H9 (cell line): ENCODE data around the gene CDH13. TPM values are rescaled to one million over a fixed set of nuclear protein-coding genes. Genes with fewer than 3 reads are reported as not detected.

Experiments
- DNase-seq: peaks from one replicate; pipeline ENCODE4 v3.0.0-alpha.2; 2017
- H2AFZ ChIP-seq: one replicate; pipeline ENCODE4 v1.6.1; 2013; ENCODE audit warnings: mild to moderate bottlenecking, low read length, control low read depth, moderate library complexity
- H2AK5ac ChIP-seq: 2 replicates; pipeline ENCODE4 v1.6.1; 2013; ENCODE audit warnings: low read length, control low read depth, mixed read lengths; ENCODE audit not compliant: insufficient read length
- H2BK120ac ChIP-seq: one replicate; pipeline ENCODE4 v1.6.1; 2013; ENCODE audit warnings: low read depth, mild to moderate bottlenecking, low read length, control low read depth, inconsistent platforms; ENCODE audit not compliant: poor library complexity, severe bottlenecking
- H2BK12ac ChIP-seq: 2 replicates; pipeline ENCODE4 v1.6.1; 2013; ENCODE audit warnings: low read length, control low read depth, mixed read lengths, low read depth; ENCODE audit not compliant: insufficient read length
- H2BK15ac ChIP-seq: 2 replicates; pipeline ENCODE4 v1.6.1; 2013; ENCODE audit warnings: low read depth, low read length, control low read depth
- H2BK20ac ChIP-seq: one replicate; pipeline ENCODE4 v1.6.1; 2013; ENCODE audit warnings: low read depth, mild to moderate bottlenecking, low read length, control low read depth, inconsistent platforms; ENCODE audit not compliant: poor library complexity, severe bottlenecking
- H2BK5ac ChIP-seq: 2 replicates; pipeline ENCODE4 v1.6.1; 2013; ENCODE audit warnings: low read length, control low read depth, mixed read lengths; ENCODE audit not compliant: insufficient read length
- H3K14ac ChIP-seq: 2 replicates; pipeline ENCODE4 v1.6.1; 2013; ENCODE audit warnings: low read length, control low read depth; ENCODE audit not compliant: insufficient read depth
- H3K18ac ChIP-seq: 2 replicates; pipeline ENCODE4 v1.6.1; 2013; ENCODE audit warnings: low read depth, mild to moderate bottlenecking, mixed read lengths, low read length, control low read depth; ENCODE audit not compliant: insufficient read length
- H3K23ac ChIP-seq: 2 replicates; pipeline ENCODE4 v1.6.1; 2013; ENCODE audit warnings: low read length, control low read depth, mixed read lengths, low read depth; ENCODE audit not compliant: insufficient read length
- H3K23me2 ChIP-seq: 2 replicates; pipeline ENCODE4 v1.6.1; 2013; ENCODE audit warnings: low read depth, mild to moderate bottlenecking, mixed read lengths, low read length, control low read depth; ENCODE audit not compliant: insufficient read length, poor library complexity, severe bottlenecking
- H3K27ac ChIP-seq: 2 replicates; pipeline ENCODE4 v1.5.1; 2013; ENCODE audit warnings: low read length, control low read depth, mixed read lengths, low read depth; ENCODE audit not compliant: insufficient read length
- H3K27me3 ChIP-seq: 2 replicates; pipeline ENCODE4 v1.6.1; 2013; ENCODE audit warnings: low read length, control low read depth, inconsistent platforms; ENCODE audit not compliant: insufficient read depth
- H3K4ac ChIP-seq: 2 replicates; pipeline ENCODE4 v1.6.1; 2013; ENCODE audit warnings: low read depth, mild to moderate bottlenecking, control low read depth, inconsistent platforms, low read length, moderate library complexity
- H3K4me1 ChIP-seq: 2 replicates; pipeline ENCODE4 v1.6.1; 2013; ENCODE audit warnings: low read length, control low read depth, inconsistent platforms; ENCODE audit not compliant: insufficient read depth
- H3K4me2 ChIP-seq: 2 replicates; pipeline ENCODE4 v1.6.1; 2013; ENCODE audit warnings: low read length, control low read depth, mixed read lengths; ENCODE audit not compliant: insufficient read length, insufficient read depth
- H3K56ac ChIP-seq: 2 replicates; pipeline ENCODE4 v1.6.1; 2013; ENCODE audit warnings: low read depth, mild to moderate bottlenecking, mixed read lengths, low read length, control low read depth; ENCODE audit not compliant: insufficient read length
- H3K79me1 ChIP-seq: 2 replicates; pipeline ENCODE4 v1.6.1; 2013; ENCODE audit warnings: low read depth, mild to moderate bottlenecking, moderate library complexity, low read length, control low read depth, inconsistent platforms; ENCODE audit not compliant: insufficient read depth, poor library complexity, severe bottlenecking
- H3K79me2 ChIP-seq: 2 replicates; pipeline ENCODE4 v1.6.1; 2013; ENCODE audit warnings: low read length, control low read depth, inconsistent platforms; ENCODE audit not compliant: insufficient read depth
- H3K9ac ChIP-seq: 2 replicates; pipeline ENCODE4 v1.6.1; 2013; ENCODE audit warnings: low read length, control low read depth, mixed read lengths; ENCODE audit not compliant: insufficient read length; ENCODE audit errors: extremely low read depth
- H3K9me3 ChIP-seq: one replicate; pipeline ENCODE4 v1.6.1; 2013; ENCODE audit warnings: low read depth, low read length, inconsistent platforms; ENCODE audit not compliant: control insufficient read depth
- H3T11ph ChIP-seq: one replicate; pipeline ENCODE4 v1.6.1; 2013; ENCODE audit warnings: mild to moderate bottlenecking, low read length, control low read depth, inconsistent platforms
- H4K20me1 ChIP-seq: one replicate; pipeline ENCODE4 v1.6.1; 2013; ENCODE audit not compliant: control insufficient read depth, insufficient read length, insufficient read depth
- H4K5ac ChIP-seq: 2 replicates; pipeline ENCODE4 v1.6.1; 2013; ENCODE audit warnings: low read depth, mild to moderate bottlenecking, mixed read lengths, low read length, control low read depth; ENCODE audit not compliant: insufficient read length
- H4K8ac ChIP-seq: replicated peaks from 2 replicates; pipeline ENCODE4 v1.6.1; 2013; ENCODE audit warnings: low read length, control low read depth, mixed read lengths, low read depth; ENCODE audit not compliant: insufficient read length
- H4K91ac ChIP-seq: 2 replicates; pipeline ENCODE4 v1.6.1; 2013; ENCODE audit warnings: low read depth, mild to moderate bottlenecking, moderate library complexity, mixed read lengths, low read length, control low read depth; ENCODE audit not compliant: insufficient read length
- H3K27ac Mint-ChIP-seq, 3 experiments: 2 replicates in 2 of 3; 3 replicates in 1 of 3; pipeline ENCODE4 v1.8.0; 2020 to 2021; ENCODE audit warnings: mixed read lengths in 3 of 3, mild to moderate bottlenecking in 1 of 3, moderate library complexity in 1 of 3
- H3K27me3 Mint-ChIP-seq: 2 replicates; pipeline ENCODE4 v1.8.0; 2021; ENCODE audit warnings: low read depth, mild to moderate bottlenecking, moderate library complexity, mixed read lengths
- H3K36me3 Mint-ChIP-seq, 3 experiments: 2 replicates in 2 of 3; 3 replicates in 1 of 3; pipeline ENCODE4 v1.8.0; 2020 to 2021; ENCODE audit warnings: low read depth in 3 of 3, mixed read lengths in 3 of 3; ENCODE audit not compliant: insufficient read depth in 1 of 3
- H3K4me1 Mint-ChIP-seq, 2 experiments: 2 replicates each; pipeline ENCODE4 v1.8.0; 2020; ENCODE audit warnings: mixed read lengths in 2 of 2
- H3K4me3 Mint-ChIP-seq, 2 experiments: 2 replicates in 1 of 2; 3 replicates in 1 of 2; pipeline ENCODE4 v1.8.0; 2020 to 2021; ENCODE audit warnings: mild to moderate bottlenecking in 2 of 2, mixed read lengths in 2 of 2, moderate library complexity in 1 of 2
- H3K9me3 Mint-ChIP-seq, 2 experiments: 2 replicates in 1 of 2; 3 replicates in 1 of 2; pipeline ENCODE4 v1.8.0; 2020; ENCODE audit warnings: mild to moderate bottlenecking in 2 of 2, mixed read lengths in 2 of 2, moderate library complexity in 1 of 2
- WGBS: extraction: QIAGEN DNeasy Blood & Tissue Kit; methylation state at CpG from one replicate; pipeline ENCODE4 v1.1.7; 2013; ENCODE audit warnings: missing lambda C conversion rate, low lambda C conversion rate, mixed read lengths; ENCODE audit not compliant: insufficient read length; ENCODE audit errors: extremely low coverage; 5-methylcytosine and 5-hydroxymethylcytosine counted together
- total RNA-seq: library from RNA; stranded (reverse); gene quantifications from 2 replicates; pipeline ENCODE4 v1.2.1, GENCODE V29; 2021
- TF ChIP-seq, protein P1 (sequence below): fragments of 200-600 bp; sonication (generic); conservative IDR thresholded peaks from 3 replicates; pipeline ENCODE4 v1.8.0; 2021; ENCODE audit warnings: antibody characterized with exemption, mild to moderate bottlenecking

Gene CDH13
- total RNA-seq, 1 experiment from 2014 or later, result 1.5 TPM

DNA sequence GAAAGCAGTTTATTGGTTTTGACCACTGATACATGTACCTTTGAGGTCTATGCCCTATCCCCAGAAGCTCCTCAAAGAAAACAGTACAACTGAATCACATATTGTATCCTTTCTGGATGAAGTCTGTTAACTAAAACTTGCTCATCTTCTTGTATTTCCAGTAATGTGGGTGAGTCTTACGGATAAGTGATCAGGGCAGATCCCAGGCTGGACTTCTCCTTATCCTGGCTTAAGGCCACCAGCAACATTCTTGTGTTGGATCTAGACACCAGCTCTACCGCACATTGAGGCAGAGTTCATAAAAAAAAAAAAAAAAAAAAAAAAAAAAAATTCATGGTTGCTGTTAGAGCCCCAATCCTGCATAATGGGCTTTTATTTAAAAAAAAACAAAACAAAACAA lies 644.4 kb downstream of the CDH13 start:
- no peak for DNase-seq
- Histone ChIP-seq H2BK120ac (no peak overlapping the region), H3K14ac (no peak overlapping the region), H4K20me1 (no peaks in the 10 kb centered on the region), H3K79me1 (no peaks in the 10 kb centered on the region), H4K8ac (no peak overlapping the region), H3K9me3 (no peaks in the 10 kb centered on the region), H3K27ac (no peak overlapping the region), H3K23me2 (no peaks in the 10 kb centered on the region), H2AK5ac (no peak overlapping the region), H3K4ac (no peak overlapping the region), H3K27me3 (no peaks in the 10 kb centered on the region), H2AFZ (no peak overlapping the region), H2BK12ac (no peak overlapping the region), H4K91ac (no peak overlapping the region), H3K4me1 (no peaks in the 10 kb centered on the region), H3K56ac (no peak overlapping the region), H2BK15ac (no peak overlapping the region), H3K18ac (no peak overlapping the region), H3K4me2 (no peak overlapping the region), H4K5ac (no peak overlapping the region), H3T11ph (no peak overlapping the region), H2BK5ac (no peak overlapping the region), H3K79me2 (no peaks in the 10 kb centered on the region), H3K9ac (no peak overlapping the region), H2BK20ac (no peak overlapping the region), H3K23ac (no peak overlapping the region)
- H3K4me3 Mint-ChIP-seq, result no peak overlapping the region
- no peaks in the 10 kb centered on the region; the same call in 1 of the 2 replicates for H3K27me3 Mint-ChIP-seq
- peaks cover 7% of the 10 kb centered on the region in 2 experiments for H3K4me1 Mint-ChIP-seq
- TF ChIP-seq, protein P1, sequence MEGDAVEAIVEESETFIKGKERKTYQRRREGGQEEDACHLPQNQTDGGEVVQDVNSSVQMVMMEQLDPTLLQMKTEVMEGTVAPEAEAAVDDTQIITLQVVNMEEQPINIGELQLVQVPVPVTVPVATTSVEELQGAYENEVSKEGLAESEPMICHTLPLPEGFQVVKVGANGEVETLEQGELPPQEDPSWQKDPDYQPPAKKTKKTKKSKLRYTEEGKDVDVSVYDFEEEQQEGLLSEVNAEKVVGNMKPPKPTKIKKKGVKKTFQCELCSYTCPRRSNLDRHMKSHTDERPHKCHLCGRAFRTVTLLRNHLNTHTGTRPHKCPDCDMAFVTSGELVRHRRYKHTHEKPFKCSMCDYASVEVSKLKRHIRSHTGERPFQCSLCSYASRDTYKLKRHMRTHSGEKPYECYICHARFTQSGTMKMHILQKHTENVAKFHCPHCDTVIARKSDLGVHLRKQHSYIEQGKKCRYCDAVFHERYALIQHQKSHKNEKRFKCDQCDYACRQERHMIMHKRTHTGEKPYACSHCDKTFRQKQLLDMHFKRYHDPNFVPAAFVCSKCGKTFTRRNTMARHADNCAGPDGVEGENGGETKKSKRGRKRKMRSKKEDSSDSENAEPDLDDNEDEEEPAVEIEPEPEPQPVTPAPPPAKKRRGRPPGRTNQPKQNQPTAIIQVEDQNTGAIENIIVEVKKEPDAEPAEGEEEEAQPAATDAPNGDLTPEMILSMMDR, result no peak
- no peaks in the 10 kb centered on the region for H3K36me3 Mint-ChIP-seq
- H3K9me3 Mint-ChIP-seq, result no peaks in the 10 kb centered on the region
- no CpG with 5 or more reads among the region's 2 CpGs for WGBS
- H3K27ac Mint-ChIP-seq, result no peak overlapping the region
